ENCODE data around the gene NLRC5.

GRCh38 chr16:57048095-57048494 lies 58.7 kb downstream of the NLRC5 start:
- TF ChIP-seq SP1 (IDR thresholded peaks at IDR 0.05) (no peak), FOXM1 (IDR thresholded peaks at IDR 0.05; ENCODE audit: borderline replicate concordance) (no peak), FOXA1 (IDR thresholded peaks at IDR 0.05) (no peak)
